ENCODE results near the gene STK25.

GRCh38 chr2:241494311-241494908 lies 14.0 kb downstream of the STK25 start:
- TF ChIP-seq POLR2A (IDR thresholded peaks at IDR 0.05), result no peak
- TF ChIP-seq CTCF (IDR thresholded peaks at IDR 0.05 in 8 of 11, conservative IDR thresholded peaks at IDR 0.05 in 3 of 11), result no peak
